ENCODE measurements around the gene SLC6A2.

GRCh38 chr16:55747785-55748184 is 92.0 kb downstream of the SLC6A2 start:
- TF ChIP-seq CTCF (IDR thresholded peaks at IDR 0.05; ENCODE audit: low read length) (no peak), EZH2 (optimal IDR thresholded peaks at IDR 0.05; ENCODE audit: low read depth, low read length) (no peak)
